GM12874 (cell line): ENCODE data around the gene USH2A.

Source experiments
- CTCF ChIP-seq: IDR thresholded peaks from 2 replicates; pipeline ENCODE4 v1.5.1; 2011; ENCODE audit warnings: low read depth, mild to moderate bottlenecking, control low read depth, low read length, moderate library complexity; ENCODE audit not compliant: insufficient read depth

The USH2A gene

GRCh38 chr1:216169351-216169750 lies 253.9 kb downstream of the USH2A start:
- no peak for TF ChIP-seq CTCF

- TF ChIP-seq CTCF: no peak
Measured at GRCh38 chr1:216168546-216168945, 254.7 kb downstream of the USH2A start.

- TF ChIP-seq CTCF: no peak
Measured at GRCh38 chr1:216154063-216154462, 269.2 kb downstream of the USH2A start.

- TF ChIP-seq CTCF: no peak
Measured at GRCh38 chr1:216153130-216153529, 270.1 kb downstream of the USH2A start.

- TF ChIP-seq CTCF: no peak
Measured at GRCh38 chr1:216144661-216145450, 278.4 kb downstream of the USH2A start.

GRCh38 chr1:216142921-216143320 lies 280.3 kb downstream of the USH2A start:
- no peak for TF ChIP-seq CTCF

- TF ChIP-seq CTCF: no peak
Measured at GRCh38 chr1:216140730-216141524, 282.3 kb downstream of the USH2A start.
